Activated naive CD4-positive, alpha-beta T cell treated with anti-CD3 and anti-CD28 coated beads, Interleukin-2, amount 50 U/mL, for 16 hours (primary cell): ENCODE data around the gene GPR3.
"Not testable (repeated sequence)": the region's sequence is repeated elsewhere in the genome, so short reads cannot be mapped to it uniquely, and the experiment has no call there.

Experiments
- DNase-seq: peaks from one replicate; pipeline ENCODE4 v3.0.0-alpha.2; 2020

GPR3 gene

GRCh38 chr1:27430903-27431600, 38.6 kb downstream of the GPR3 start:
- no peak for DNase-seq

- DNase-seq: no peak
Observed at GRCh38 chr1:27431601-27431940, 39.1 kb downstream of the GPR3 start.

- not testable (repeated sequence) for DNase-seq
Observed at GRCh38 chr1:27432725-27433124, 40.3 kb downstream of the GPR3 start.

GRCh38 chr1:27433706-27434105, 41.3 kb downstream of the GPR3 start:
- DNase-seq: no peak

- DNase-seq: no peak
Observed at GRCh38 chr1:27435566-27436203, 43.3 kb downstream of the GPR3 start.

GRCh38 chr1:27436204-27437159, 44.1 kb downstream of the GPR3 start:
- no peak for DNase-seq

- DNase-seq: no peak
Observed at GRCh38 chr1:27438621-27439061, 46.2 kb downstream of the GPR3 start.

GRCh38 chr1:27439150-27439549, 46.7 kb downstream of the GPR3 start:
- no peak for DNase-seq

- DNase-seq: no peak
Observed at GRCh38 chr1:27444632-27445031, 52.2 kb downstream of the GPR3 start.
